Heart left ventricle (tissue), 16 donors: ENCODE data around the gene WDR62. TPM values are rescaled to one million over a fixed set of nuclear protein-coding genes. Genes with fewer than 3 reads are reported as not detected.

ENCODE experiments used
- ATAC-seq, 4 donors: fragments of 200-7000 bp; cut with Tn5 transposase; one replicate each; pipeline ENCODE4 v1.9.1; 2020 to 2022; ENCODE audit warnings: moderate library complexity in 4 of 4, mild to moderate bottlenecking in 3 of 4, moderate number of reproducible peaks in 1 of 4
- DNase-seq, 5 donors: peaks; one replicate each; pipeline ENCODE4 v3.0.0-alpha.2; 2020
- H3K27ac ChIP-seq, 12 donors: fragments of 200-600 bp; sonication (generic) in 4 of 12; one replicate each; pipeline versions ENCODE4 v1.5.0 to v1.8.0; 2016 to 2022; ENCODE audit warnings: mild to moderate bottlenecking in 2 of 12
- H3K27me3 ChIP-seq, 9 donors: fragments of 200-600 bp; sonication (generic) in 2 of 9; one replicate each; pipeline versions ENCODE4 v1.5.1 to v1.8.0; 2016 to 2022; ENCODE audit warnings: mild to moderate bottlenecking in 3 of 9
- H3K36me3 ChIP-seq, 9 donors: fragments of 200-600 bp; sonication (generic) in 2 of 9; one replicate each; pipeline versions ENCODE4 v1.5.0 to v1.8.0; 2018 to 2022; ENCODE audit warnings: mild to moderate bottlenecking in 2 of 9
- H3K4me1 ChIP-seq, 12 donors: fragments of 200-600 bp; sonication (generic) in 4 of 12; one replicate each; pipeline versions ENCODE4 v1.5.0 to v1.8.0; 2016 to 2022; ENCODE audit warnings: mild to moderate bottlenecking in 3 of 12
- H3K4me3 ChIP-seq, 12 donors: fragments of 200-600 bp; sonication (generic) in 4 of 12; one replicate each; pipeline versions ENCODE4 v1.5.0 to v1.8.0; 2017 to 2022; ENCODE audit warnings: mild to moderate bottlenecking in 9 of 12, moderate library complexity in 4 of 12
- H3K9me3 ChIP-seq, 12 donors: fragments of 200-600 bp; sonication (generic) in 4 of 12; one replicate each; pipeline versions ENCODE4 v1.5.0 to v1.8.0; 2016 to 2022; ENCODE audit warnings: mild to moderate bottlenecking in 1 of 12
- POLR2A ChIP-seq, 2 donors: fragments of 450-650 bp; IDR thresholded peaks; one replicate each; pipeline ENCODE4 v1.6.1; 2017; ENCODE audit warnings: antibody characterized with exemption in 2 of 2, mild to moderate bottlenecking in 2 of 2, moderate library complexity in 2 of 2
- WGBS, 4 donors: extraction: QIAGEN DNeasy Blood & Tissue Kit in 2 of 4; methylation state at CpG; one replicate each; pipeline versions ENCODE4 v1.1.5 to v1.1.7; 2013 to 2018; 5-methylcytosine and 5-hydroxymethylcytosine counted together
- intact Hi-C, 10 donors: fragments of 100-400 bp; cut with DNase I; formaldehyde crosslinking; loops; one replicate each; pipeline versions ENCODE4 v1.11.1 to v1.14.2; 2022
- polyA plus RNA-seq, 2 donors: library from polyadenylated mRNA; stranded (reverse); fragments of 200-250 nt; gene quantifications; one replicate each; pipeline ENCODE4 v1.2.3, GENCODE V29; 2013
- total RNA-seq, 9 donors: library from RNA; depleted of rRNA in 2 of 9; stranded (reverse); fragments of >200 nt in 2 of 9; fragmentation: NEBNext Ultra II Directional in 3 of 9; extraction: Animal tissue kit (Norgen Biotek cat#: 25700) in 3 of 9; gene quantifications; one replicate each; pipeline versions ENCODE4 v1.1.0 to v1.2.4, GENCODE V29; 2016 to 2023
- TF ChIP-seq, protein P1 (sequence below), 12 donors: fragments of 200-600 bp; sonication (generic) in 4 of 12; IDR thresholded peaks; one replicate each; pipeline versions ENCODE4 v1.5.0 to v1.8.0; 2018 to 2022; ENCODE audit warnings: antibody characterized with exemption in 12 of 12, mild to moderate bottlenecking in 5 of 12
- donor health status: ischemic (EF 13 %, LVEDD 7.1; RV severe dilation, severe dysfunction).
- donor health status: healthy with polysubstance abuse.
- donor health status: DM: no; HTN: yes; CAD: no.
- donor health status: DM: no; HTN: no; CAD: no.
- donor health status: ischemic (EF 25% LVEDD 6.9; RV normal size, moderate dysfunction).
- donor health status: ischemic (EF 25% LVEDD 5.7; RV mildly dilated, moderate dysfunction).
- donor health status: healthy.
- donor health status: DM: yes; HTN: yes; CAD: no.
- donor health status: ischemic (EF 35%, LVEDD 5.7; RV mildly dilated, moderate dysfunction).
- donor health status: nonischemic (EF 11% LVEDD 7.7; RV severe dilation, severe dysfunction).
- donor health status: DM: yes; HTN: yes; CAD: no.
- donor health status: PGD.
- donor health status: ischemic (EF 29% LVEDD 5.4; RV normal size, mild dysfunction).
- donor health status: nonischemic (EF 23%, LVEDD 6.1; RV moderate dilation, normal function).

WDR62 gene
- total and polyA plus RNA-seq, 11 donors = 1.4 to 24.3 (median 7.7) TPM

DNA sequence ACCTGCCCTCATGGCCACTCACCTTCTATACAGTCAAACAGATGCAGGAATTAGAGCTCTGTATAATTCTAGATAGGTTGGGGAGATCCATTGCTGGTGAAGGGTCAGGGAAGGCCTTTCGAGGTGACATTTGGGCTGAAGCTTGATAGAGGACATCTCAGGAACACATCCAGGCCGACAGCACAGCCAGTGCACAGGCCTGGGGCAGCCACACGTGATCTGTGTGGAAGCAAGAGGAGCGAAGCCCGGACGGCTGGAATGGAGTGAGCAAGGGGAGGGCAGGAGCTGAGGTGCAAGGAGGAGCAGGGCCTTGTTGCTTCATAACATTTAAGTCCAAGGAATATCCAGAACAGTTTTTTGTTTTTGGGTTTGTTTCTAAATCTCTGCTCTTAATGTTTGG lies 51.7 kb downstream of the WDR62 start:
- no peak overlapping the region for H3K4me3 ChIP-seq
- intact Hi-C loops = loop anchor here in 1 of 10 donors (5.0 kb wide), 1 partner anchor 49 kb away; no protein-coding TSS in a partner anchor
- H3K9me3 ChIP-seq = no peaks in the 10 kb centered on the region
- peak overlapping the region in 6 of 12 donors; percentile 9 to 37 (median 28) for H3K27ac ChIP-seq
- peak in 3 of 4 donors; percentile 11 to 68 (median 53) for ATAC-seq
- peaks cover 0 to 29% (median 8%) of the 10 kb centered on the region in 9 donors for H3K36me3 ChIP-seq
- WGBS, 4 donors = 56 to 87% (median 59%) methylated on average over 6 of the region's 6 CpGs
- peaks cover 0 to 9% (median under 1%) of the 10 kb centered on the region in 12 donors for H3K4me1 ChIP-seq
- peak in 1 of 5 donors; percentile 61 for DNase-seq
- TF ChIP-seq, protein P1, sequence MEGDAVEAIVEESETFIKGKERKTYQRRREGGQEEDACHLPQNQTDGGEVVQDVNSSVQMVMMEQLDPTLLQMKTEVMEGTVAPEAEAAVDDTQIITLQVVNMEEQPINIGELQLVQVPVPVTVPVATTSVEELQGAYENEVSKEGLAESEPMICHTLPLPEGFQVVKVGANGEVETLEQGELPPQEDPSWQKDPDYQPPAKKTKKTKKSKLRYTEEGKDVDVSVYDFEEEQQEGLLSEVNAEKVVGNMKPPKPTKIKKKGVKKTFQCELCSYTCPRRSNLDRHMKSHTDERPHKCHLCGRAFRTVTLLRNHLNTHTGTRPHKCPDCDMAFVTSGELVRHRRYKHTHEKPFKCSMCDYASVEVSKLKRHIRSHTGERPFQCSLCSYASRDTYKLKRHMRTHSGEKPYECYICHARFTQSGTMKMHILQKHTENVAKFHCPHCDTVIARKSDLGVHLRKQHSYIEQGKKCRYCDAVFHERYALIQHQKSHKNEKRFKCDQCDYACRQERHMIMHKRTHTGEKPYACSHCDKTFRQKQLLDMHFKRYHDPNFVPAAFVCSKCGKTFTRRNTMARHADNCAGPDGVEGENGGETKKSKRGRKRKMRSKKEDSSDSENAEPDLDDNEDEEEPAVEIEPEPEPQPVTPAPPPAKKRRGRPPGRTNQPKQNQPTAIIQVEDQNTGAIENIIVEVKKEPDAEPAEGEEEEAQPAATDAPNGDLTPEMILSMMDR (IDR thresholded peaks at IDR 0.05) = no peak
- no peak for TF ChIP-seq POLR2A (IDR thresholded peaks at IDR 0.05)
- no peaks in the 10 kb centered on the region for H3K27me3 ChIP-seq

DNA sequence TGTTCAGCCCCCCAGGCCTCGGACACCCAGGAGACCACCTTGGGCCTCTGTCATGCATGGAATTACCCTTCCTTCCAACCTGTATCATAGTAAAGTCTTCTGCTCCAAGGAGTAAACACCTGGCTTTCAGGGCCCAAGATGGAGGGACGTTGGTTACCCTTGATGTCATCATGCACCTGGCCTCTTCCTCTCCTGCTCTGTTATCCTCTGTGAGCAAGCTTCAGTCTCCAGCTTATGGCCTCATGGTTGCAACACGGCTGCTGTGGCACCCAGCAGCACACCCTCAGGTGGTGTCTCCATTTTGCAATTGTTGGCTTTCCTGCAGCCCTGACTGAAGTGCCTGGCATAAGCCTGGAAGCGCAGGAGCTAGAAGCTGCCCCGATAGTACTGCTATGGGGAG lies 52.3 kb downstream of the WDR62 start:
- ATAC-seq (no peak), DNase-seq (no peak)
- TF ChIP-seq POLR2A (IDR thresholded peaks at IDR 0.05) = no peak
- TF ChIP-seq, protein P1 (IDR thresholded peaks at IDR 0.05) = no peak
- Histone ChIP-seq H3K9me3 (no peaks in the 10 kb centered on the region), H3K27ac (peak overlapping the region in 1 of 12 donors; percentile 37), H3K4me1 (peaks cover 0 to 6% (median 0%) of the 10 kb centered on the region in 12 donors), H3K4me3 (no peak overlapping the region), H3K36me3 (peaks cover 0 to 34% (median 13%) of the 10 kb centered on the region in 9 donors), H3K27me3 (no peaks in the 10 kb centered on the region)
- intact Hi-C loops = loop anchor here in 1 of 10 donors (5.0 kb wide), 1 partner anchor 50 kb away; no protein-coding TSS in a partner anchor
- 94 to 100% (median 97%) methylated on average over 5 of the region's 5 CpGs for WGBS, 4 donors

DNA sequence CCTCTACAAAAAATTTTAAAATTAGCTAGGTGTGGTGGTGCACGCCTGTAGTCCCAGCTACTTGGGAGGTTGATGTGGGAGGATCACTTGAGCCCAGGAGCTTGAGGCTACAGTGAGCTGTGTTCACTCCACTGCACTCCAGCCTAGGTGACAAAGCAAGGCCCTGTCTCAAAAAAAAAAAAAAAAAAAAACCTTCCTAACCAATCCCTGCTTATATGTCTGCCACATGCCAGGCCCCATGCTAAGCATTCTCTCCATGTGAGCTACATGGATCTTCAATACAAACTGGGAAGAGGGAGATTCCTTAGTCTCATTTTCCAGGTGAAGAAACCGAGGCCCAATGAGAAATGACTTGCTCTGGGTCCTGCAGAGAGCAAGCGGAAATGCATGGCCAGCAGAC lies 54.0 kb downstream of the WDR62 start:
- Histone ChIP-seq H3K9me3 (no peaks in the 10 kb centered on the region), H3K27ac (no peak overlapping the region), H3K36me3 (peaks cover 0 to 39% (median 28%) of the 10 kb centered on the region in 9 donors), H3K27me3 (no peaks in the 10 kb centered on the region), H3K4me1 (peaks cover 0 to 8% (median 4%) of the 10 kb centered on the region in 12 donors), H3K4me3 (no peak overlapping the region)
- intact Hi-C loops = loop anchor here in 1 of 10 donors (5.0 kb wide), 1 partner anchor 51 kb away; no protein-coding TSS in a partner anchor
- DNase-seq (no peak), ATAC-seq (no peak)
- no peak for TF ChIP-seq POLR2A (IDR thresholded peaks at IDR 0.05)
- 91 to 97% (median 95%) methylated on average over 3 of the region's 3 CpGs for WGBS, 4 donors

DNA sequence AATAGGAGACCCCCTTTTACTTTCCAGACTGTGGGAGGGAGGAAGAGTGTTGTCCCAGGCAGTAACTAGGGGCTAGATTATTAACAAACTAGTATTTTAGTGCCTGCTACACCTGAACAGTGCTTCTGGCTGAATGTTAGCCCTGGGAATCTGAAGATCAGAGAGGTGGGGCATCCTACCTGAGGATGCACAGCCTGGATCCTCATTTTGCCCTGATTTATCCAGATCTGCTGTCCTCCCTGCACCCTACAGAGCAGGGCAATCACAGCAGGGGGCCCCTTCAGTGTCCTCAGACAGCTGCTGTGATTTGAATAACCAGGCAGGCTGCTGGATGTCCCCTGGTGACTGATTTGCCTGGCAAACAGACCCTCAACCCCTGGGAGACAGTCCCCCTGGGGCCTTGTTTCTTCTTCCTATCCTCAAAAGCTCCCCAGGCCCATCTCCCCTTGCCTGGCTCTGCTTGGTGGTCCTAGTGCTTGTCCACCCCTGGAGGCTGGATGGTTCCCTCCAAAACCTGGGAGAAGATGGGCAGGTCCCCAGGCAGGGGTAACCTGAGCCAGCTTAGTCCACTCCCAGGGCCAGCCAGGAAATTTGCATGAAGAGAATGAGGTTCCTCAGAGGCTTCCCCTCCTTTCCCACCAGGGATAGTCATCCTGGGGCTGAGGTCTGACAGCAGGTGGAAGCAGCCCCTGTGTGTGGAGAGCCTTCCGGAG lies 55.9 kb downstream of the WDR62 start, which contains the start of gene OVOL3:
Gene OVOL3, plus strand, starts transcription at position 657 of the 713 bp plus-strand sequence. CDS start 60 bp downstream, outside the sequence.
- H3K27ac ChIP-seq = no peak within 1 kb of the TSS
- intact Hi-C loops = loop anchor here in 5 of 10 donors (5.0 to 10.0 kb wide), 4 partner anchors 53 to 118 kb away; partner anchors contain the start of gene SDHAF1 (in 3 of the 5)
- no peak for ATAC-seq
- no peaks in the 10 kb centered on the region for H3K27me3 ChIP-seq
- TF ChIP-seq POLR2A (IDR thresholded peaks at IDR 0.05) = no peak
- TF ChIP-seq, protein P1 (IDR thresholded peaks at IDR 0.05) = no peak
- no peak for DNase-seq
- peaks cover 0 to 18% (median 9%) of the 10 kb centered on the region in 12 donors for H3K4me1 ChIP-seq
- peaks cover 0 to 33% (median 28%) of the 10 kb centered on the region in 9 donors for H3K36me3 ChIP-seq
- WGBS, 4 donors = 49 to 94% (median 50%) methylated on average over 1 of the region's 1 CpG; no CpG with 5 or more reads in 1 of the 4 donors
- no peak within 1 kb of the TSS for H3K4me3 ChIP-seq
- H3K9me3 ChIP-seq = no peaks in the 10 kb centered on the region
